GM12801 (cell line): ENCODE data around the gene KIAA1755.

Experiments
- CTCF ChIP-seq: IDR thresholded peaks from one replicate; pipeline ENCODE4 v1.5.1; 2011; ENCODE audit warnings: control low read depth; ENCODE audit not compliant: insufficient read length; ENCODE audit errors: extremely low read depth

Gene KIAA1755

DNA sequence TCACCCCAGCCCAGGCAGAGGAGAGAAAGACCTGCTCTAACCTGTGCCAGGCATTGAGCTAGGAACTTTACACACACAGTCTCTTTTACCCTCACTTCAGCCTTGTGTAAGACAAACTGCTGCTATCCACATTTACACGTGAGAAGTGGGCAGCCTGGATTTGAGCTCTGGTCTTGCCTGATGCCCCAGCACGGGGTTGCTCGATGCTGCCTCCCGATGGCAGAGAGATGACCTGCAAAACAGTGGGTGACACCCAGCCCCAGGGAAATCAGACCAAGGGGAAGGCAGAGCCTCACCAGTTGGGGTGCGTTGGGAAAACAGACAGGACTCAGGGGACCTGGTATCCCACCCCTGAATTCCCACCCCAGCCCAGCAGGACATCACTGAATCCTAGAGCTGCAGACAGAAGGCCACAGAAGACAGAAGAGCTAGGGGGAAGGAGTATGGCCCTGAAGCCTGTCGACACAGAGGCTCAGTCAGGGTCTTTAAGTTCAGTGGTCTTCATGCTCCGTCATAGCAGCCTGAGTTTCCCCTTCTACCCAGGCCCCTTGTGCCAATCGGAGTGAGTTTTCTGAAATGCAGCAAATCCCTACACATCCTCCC, 44.4 kb upstream of the KIAA1755 start:
- no peak for TF ChIP-seq CTCF

- no peak for TF ChIP-seq CTCF
Observed at GRCh38 chr20:38303908-38304379, 43.4 kb upstream of the KIAA1755 start, which contains the start of gene BPI. BPI (plus strand) TSS chr20:38304156; CDS start chr20:38304224, 68 bp downstream.

DNA sequence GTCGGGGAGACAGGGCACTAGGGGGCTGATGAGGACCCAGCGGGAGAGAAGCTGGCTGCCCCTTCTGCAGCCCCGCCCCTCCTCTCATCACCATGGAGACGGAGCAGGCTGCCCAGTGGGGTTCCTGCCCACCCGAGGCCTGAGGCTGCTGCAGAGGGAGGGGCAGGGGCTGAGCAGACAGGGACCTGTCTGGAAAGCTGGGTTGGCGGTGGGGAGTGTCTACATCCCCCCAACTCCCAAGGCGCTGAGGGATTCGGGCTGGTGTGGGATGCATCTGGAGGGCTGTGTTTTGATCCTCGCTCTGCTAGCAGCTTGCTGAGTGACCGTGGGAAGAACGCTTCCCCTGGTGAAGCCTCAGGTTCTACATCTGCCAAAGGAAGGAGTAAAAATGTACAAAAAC, 42.3 kb upstream of the KIAA1755 start:
- no peak for TF ChIP-seq CTCF

DNA sequence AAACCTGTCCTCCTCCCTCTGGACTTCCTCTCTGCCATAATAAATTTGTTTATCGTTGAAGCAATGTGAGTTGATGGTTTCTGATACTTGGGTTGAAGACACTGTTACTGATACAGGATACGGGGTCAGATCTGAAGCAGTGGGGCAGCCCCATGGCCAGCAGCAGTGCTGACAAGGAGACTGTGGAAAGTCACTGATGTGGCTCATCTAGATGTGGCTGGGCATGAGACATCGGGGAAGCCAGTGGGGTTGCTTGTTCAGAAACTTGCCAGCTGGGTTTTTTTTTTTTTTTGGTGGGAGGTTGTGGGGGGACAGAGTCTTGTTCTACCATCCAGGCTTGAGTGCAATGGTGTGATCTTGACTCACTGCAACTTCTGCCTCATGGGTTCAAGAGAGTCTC, 40.8 kb upstream of the KIAA1755 start:
- no peak for TF ChIP-seq CTCF

- TF ChIP-seq CTCF: no peak
Observed at GRCh38 chr20:38300438-38300837, 39.9 kb upstream of the KIAA1755 start.

GRCh38 chr20:38299963-38300362, 39.4 kb upstream of the KIAA1755 start:
- no peak for TF ChIP-seq CTCF

DNA sequence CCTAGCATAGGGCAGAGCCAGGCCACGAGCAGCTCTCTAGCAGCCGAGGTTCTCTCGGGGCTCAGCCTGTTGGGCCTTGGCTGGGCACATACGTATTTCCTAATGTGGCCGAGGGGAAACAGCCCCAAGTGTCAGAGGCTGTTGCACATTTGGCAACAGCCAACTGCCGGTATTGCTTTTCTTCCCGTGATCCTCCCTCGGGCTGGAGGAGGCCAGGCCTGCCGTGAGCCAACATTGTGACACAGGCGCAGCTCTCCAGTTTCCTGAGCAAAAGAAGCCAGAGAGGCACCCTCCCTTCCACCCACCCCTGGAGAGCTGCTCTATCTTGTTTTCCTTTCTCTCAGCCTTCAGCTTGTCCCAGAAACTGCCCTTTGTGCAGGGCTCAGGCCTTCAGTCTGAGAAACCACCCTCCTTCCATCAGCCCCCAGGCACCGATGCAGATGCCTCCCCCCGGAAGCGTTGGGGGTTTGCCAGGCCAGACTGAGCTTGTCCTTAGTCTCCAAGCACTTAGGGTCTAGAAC, 38.3 kb upstream of the KIAA1755 start:
- TF ChIP-seq CTCF: no peak
